SH-SY5Y (cell line): ENCODE measurements around the gene WDFY3.

ENCODE experiments used
- GATA2 ChIP-seq: IDR thresholded peaks from 2 replicates; pipeline ENCODE4 v1.6.1; 2011; ENCODE audit warnings: mild to moderate bottlenecking, low read depth, low read length
- GATA3 ChIP-seq: IDR thresholded peaks from 2 replicates; pipeline ENCODE4 v1.6.1; 2011; ENCODE audit warnings: low read depth, mild to moderate bottlenecking, low read length, moderate library complexity

DNA sequence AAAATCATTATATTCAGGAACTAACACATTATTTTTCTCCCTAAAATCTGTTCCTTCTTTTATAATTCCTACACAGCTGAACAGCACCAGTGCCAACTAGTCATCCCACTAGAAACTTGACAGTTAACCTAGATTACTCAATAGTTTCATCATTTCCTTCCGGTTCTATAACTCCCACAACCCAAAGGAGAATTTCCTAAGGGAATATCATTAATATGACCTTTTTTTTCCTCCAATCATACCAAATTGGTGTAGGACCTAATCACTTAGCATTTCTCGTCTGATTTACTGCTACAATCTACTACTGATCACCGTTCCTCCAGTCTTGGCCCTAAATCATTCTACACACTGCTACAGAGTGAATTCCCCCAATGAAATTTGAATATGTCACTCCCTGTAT, 45.9 kb downstream of the WDFY3 start:
- TF ChIP-seq GATA2 = no peak
- TF ChIP-seq GATA3 = no peak
